Kidney tubule cell (primary cell): Measurements from ENCODE around the gene ERVFRD-1.

Source experiments
- DNase-seq: peaks from one replicate; pipeline ENCODE4 v3.0.0-alpha.2; 2018; ENCODE audit warnings: low spot score

ERVFRD-1 gene

GRCh38 chr6:11110921-11111768 is at the start of gene ERVFRD-1:
Gene ERVFRD-1, minus strand, starts transcription at chr6:11111725. Its CDS starts 6,415 bp downstream, at chr6:11105310.
- DNase-seq: no peak

GRCh38 chr6:11160199-11160598 is 48.7 kb upstream of the ERVFRD-1 start:
- no peak for DNase-seq

- no peak for DNase-seq
Measured at GRCh38 chr6:11155589-11155988, 44.1 kb upstream of the ERVFRD-1 start.

- no peak for DNase-seq
Measured at GRCh38 chr6:11153447-11153846, 41.9 kb upstream of the ERVFRD-1 start.

- no peak for DNase-seq
Measured at GRCh38 chr6:11152581-11152980, 41.1 kb upstream of the ERVFRD-1 start.

GRCh38 chr6:11151488-11151887 is 40.0 kb upstream of the ERVFRD-1 start:
- DNase-seq: no peak

- DNase-seq: no peak
Measured at GRCh38 chr6:11149551-11149950, 38.0 kb upstream of the ERVFRD-1 start.

GRCh38 chr6:11146117-11146826 is 34.7 kb upstream of the ERVFRD-1 start:
- DNase-seq: no peak

GRCh38 chr6:11144393-11144851 is 32.9 kb upstream of the ERVFRD-1 start:
- DNase-seq: peak; percentile 76

- peak; percentile 37 for DNase-seq
Measured at GRCh38 chr6:11143394-11144371, 32.2 kb upstream of the ERVFRD-1 start.

- peak; percentile 22 for DNase-seq
Measured at GRCh38 chr6:11142296-11143027, 30.9 kb upstream of the ERVFRD-1 start.

- DNase-seq: no peak
Measured at GRCh38 chr6:11141295-11141694, 29.8 kb upstream of the ERVFRD-1 start.

GRCh38 chr6:11140056-11140455 is 28.5 kb upstream of the ERVFRD-1 start:
- no peak for DNase-seq

GRCh38 chr6:11139051-11139960 is 27.8 kb upstream of the ERVFRD-1 start:
- no peak for DNase-seq

GRCh38 chr6:11136809-11137208 is 25.3 kb upstream of the ERVFRD-1 start:
- DNase-seq: no peak

- no peak for DNase-seq
Measured at GRCh38 chr6:11133281-11133680, 21.8 kb upstream of the ERVFRD-1 start.

- no peak for DNase-seq
Measured at GRCh38 chr6:11132194-11132888, 20.8 kb upstream of the ERVFRD-1 start.

GRCh38 chr6:11130605-11131004 is 19.1 kb upstream of the ERVFRD-1 start:
- DNase-seq: no peak

GRCh38 chr6:11129908-11130565 is 18.5 kb upstream of the ERVFRD-1 start:
- DNase-seq: no peak
